Stomach (tissue), 9 donors: ENCODE results near the gene COPS8. TPM values are rescaled to one million over a fixed set of nuclear protein-coding genes. Genes with fewer than 3 reads are reported as not detected.
A peak's percentile ranks its signal among the peaks of the same experiment; 100 is the strongest.

ENCODE experiments used
- DNase-seq, 2 donors: peaks; one replicate each; pipeline versions ENCODE4 v3.0.0 to v3.0.0-alpha.2; 2013 to 2019
- H3K27ac ChIP-seq, 5 donors: fragments of 200-600 bp in 4 of 5; sonication (generic) in 4 of 5; one replicate each; pipeline ENCODE4 v1.5.1; 2013 to 2019; ENCODE audit warnings: mild to moderate bottlenecking in 1 of 5, moderate library complexity in 1 of 5
- H3K27me3 ChIP-seq, 3 donors: fragments of 200-600 bp; sonication (generic); one replicate each; pipeline ENCODE4 v1.5.1; 2017 to 2019; ENCODE audit warnings: mixed run types in 1 of 3
- H3K36me3 ChIP-seq, 4 donors: fragments of 200-600 bp; sonication (generic); 1 replicate in 3 of 4; 2 replicates in 1 of 4; pipeline ENCODE4 v1.5.1; 2016 to 2019
- H3K4me1 ChIP-seq, 4 donors: fragments of 200-600 bp; sonication (generic); one replicate each; pipeline ENCODE4 v1.5.1; 2016 to 2019
- H3K4me3 ChIP-seq, 4 donors: fragments of 200-600 bp; sonication (generic) in 3 of 4; one replicate each; pipeline ENCODE4 v1.5.1; 2016 to 2019; ENCODE audit warnings: mild to moderate bottlenecking in 1 of 4
- H3K9me3 ChIP-seq, 4 donors: fragments of 200-600 bp; sonication (generic); one replicate each; pipeline ENCODE4 v1.5.1; 2016 to 2019
- CTCF ChIP-seq, 7 experiments: fragments of 450-650 bp in 4 of 7; fragments of 200-600 bp in 3 of 7; sonication (generic) in 3 of 7; IDR thresholded peaks; one replicate each; pipeline ENCODE4 v1.5.1; 2016 to 2019; ENCODE audit warnings: antibody characterized with exemption in 7 of 7, control low read depth in 2 of 7, mild to moderate bottlenecking in 1 of 7
- EP300 ChIP-seq: sonication (generic); formaldehyde crosslinking; IDR thresholded peaks from one replicate; pipeline ENCODE4 v1.6.1; 2017; ENCODE audit warnings: antibody characterized with exemption
- POLR2A ChIP-seq, 4 donors: fragments of 450-650 bp; IDR thresholded peaks; one replicate each; pipeline ENCODE4 v1.6.1; 2016; ENCODE audit warnings: antibody characterized with exemption in 4 of 4, control low read depth in 2 of 4, mild to moderate bottlenecking in 1 of 4, moderate library complexity in 1 of 4
- POLR2AphosphoS5 ChIP-seq, 3 donors: sonication (generic); formaldehyde crosslinking; IDR thresholded peaks; one replicate each; pipeline ENCODE4 v1.6.1; 2016; ENCODE audit warnings: antibody characterized with exemption in 3 of 3
- whole genome bisulfite sequencing, 5 donors: extraction: QIAGEN DNeasy Blood & Tissue Kit in 3 of 5; methylation state at CpG; one replicate each; pipeline versions ENCODE4 v1.1.5 to v1.1.7; 2013 to 2018; 5-methylcytosine and 5-hydroxymethylcytosine counted together
- intact Hi-C: fragments of 100-400 bp; cut with DNase I; formaldehyde crosslinking; loops from one replicate; pipeline ENCODE4 v1.15.1; 2023; ENCODE audit warnings: low total_unique reads
- polyA plus RNA-seq, 3 donors: library from polyadenylated mRNA; stranded (reverse); fragments of 200-250 nt; gene quantifications; one replicate each; pipeline ENCODE4 v1.2.3, GENCODE V29; 2013
- total RNA-seq, 5 donors: library from RNA; depleted of rRNA; stranded (reverse); fragments of >200 nt; gene quantifications; one replicate each; pipeline versions ENCODE4 v1.1.0 to v1.2.3, GENCODE V29; 2014 to 2016
- donor health status: healthy with polysubstance abuse.
- donor health status: Bipolar disorder and iron deficiency.
- donor health status: healthy.

The COPS8 gene
- total and polyA plus RNA-seq, 8 donors, result 24.1 to 105 (median 53.3) TPM

- WGBS, 5 donors, result 83 to 92% (median 90%) methylated on average over 4 of the region's 4 CpGs
- H3K9me3 ChIP-seq, result peaks cover 2 to 13% (median 4%) of the 10 kb centered on the region in 4 donors
- no peak for TF ChIP-seq POLR2AphosphoS5 (IDR thresholded peaks at IDR 0.05)
- TF ChIP-seq CTCF (IDR thresholded peaks at IDR 0.05), result no peak
- no peak for TF ChIP-seq POLR2A (IDR thresholded peaks at IDR 0.05)
- TF ChIP-seq EP300, result no peak
- no peaks in the 10 kb centered on the region for H3K27me3 ChIP-seq
- intact Hi-C loops, result no loop called here
- no peak overlapping the region for H3K4me3 ChIP-seq
- H3K4me1 ChIP-seq, result no peaks in the 10 kb centered on the region
- peak overlapping the region in 1 of 5 donors; percentile 25 for H3K27ac ChIP-seq
- H3K36me3 ChIP-seq, result no peaks in the 10 kb centered on the region
- no peak for DNase-seq
Measured at GRCh38 chr2:237141571-237142051, 55.9 kb downstream of the COPS8 start.

GRCh38 chr2:237143118-237143517, 57.4 kb downstream of the COPS8 start:
- peak overlapping the region in 4 of 5 donors; percentile 8 to 37 (median 31) for H3K27ac ChIP-seq
- DNase-seq, result no peak
- intact Hi-C loops, result no loop called here
- H3K4me1 ChIP-seq, result no peaks in the 10 kb centered on the region
- no peaks in the 10 kb centered on the region for H3K36me3 ChIP-seq
- 70 to 84% (median 76%) methylated on average over 2 of the region's 2 CpGs for WGBS, 5 donors
- peaks cover 7 to 28% (median 18%) of the 10 kb centered on the region in 4 donors for H3K9me3 ChIP-seq
- no peak overlapping the region for H3K4me3 ChIP-seq
- no peak for TF ChIP-seq POLR2A (IDR thresholded peaks at IDR 0.05)
- no peak for TF ChIP-seq POLR2AphosphoS5 (IDR thresholded peaks at IDR 0.05)
- TF ChIP-seq CTCF (IDR thresholded peaks at IDR 0.05), result no peak
- TF ChIP-seq EP300, result no peak
- no peaks in the 10 kb centered on the region for H3K27me3 ChIP-seq

- Histone ChIP-seq H3K27ac (peak overlapping the region in 3 of 5 donors; percentile 8 to 37 (median 30)), H3K9me3 (peaks cover 7 to 30% (median 20%) of the 10 kb centered on the region in 4 donors), H3K4me3 (no peak overlapping the region), H3K4me1 (no peaks in the 10 kb centered on the region), H3K27me3 (no peaks in the 10 kb centered on the region), H3K36me3 (no peaks in the 10 kb centered on the region)
- intact Hi-C loops, result no loop called here
- no peak for DNase-seq
- TF ChIP-seq POLR2AphosphoS5 (IDR thresholded peaks at IDR 0.05) (no peak), EP300 (no peak), CTCF (IDR thresholded peaks at IDR 0.05) (no peak), POLR2A (IDR thresholded peaks at IDR 0.05) (no peak)
- 61 to 73% (median 65%) methylated on average over 5 of the region's 5 CpGs for WGBS, 5 donors
Measured at GRCh38 chr2:237143676-237144440, 58.2 kb downstream of the COPS8 start.

- Histone ChIP-seq H3K4me3 (no peak overlapping the region), H3K27me3 (no peaks in the 10 kb centered on the region), H3K27ac (peak overlapping the region in 1 of 5 donors; percentile 12), H3K36me3 (no peaks in the 10 kb centered on the region), H3K9me3 (peaks cover 7 to 30% (median 20%) of the 10 kb centered on the region in 4 donors), H3K4me1 (no peaks in the 10 kb centered on the region)
- intact Hi-C loops, result no loop called here
- no peak for DNase-seq
- WGBS, 5 donors, result 66 to 74% (median 70%) methylated on average over 3 of the region's 3 CpGs
- no peak for TF ChIP-seq CTCF (IDR thresholded peaks at IDR 0.05)
- no peak for TF ChIP-seq POLR2AphosphoS5 (IDR thresholded peaks at IDR 0.05)
- TF ChIP-seq POLR2A (IDR thresholded peaks at IDR 0.05), result no peak
Measured at GRCh38 chr2:237144516-237144915, 58.8 kb downstream of the COPS8 start.
